Activated CD4-positive, alpha-beta T cell treated with anti-CD3 and anti-CD28 coated beads, Interleukin-2, amount 50 U/mL, for 48 hours (primary cell): ENCODE results near the gene LENG8.
"Not testable (repeated sequence)": the region's sequence is repeated elsewhere in the genome, so short reads cannot be mapped to it uniquely, and the experiment has no call there.

Experiments
- DNase-seq, 2 experiments: peaks; one replicate each; pipeline ENCODE4 v3.0.0-alpha.2; 2020

LENG8 gene

GRCh38 chr19:54444737-54445136 is 4.3 kb upstream of the LENG8 start:
- DNase-seq, result no peak

- not testable (repeated sequence) for DNase-seq
Measured at GRCh38 chr19:54446349-54446748, 2.6 kb upstream of the LENG8 start.

GRCh38 chr19:54448040-54448773 is 792 bp upstream of the LENG8 start:
- peak; percentile 49 to 59 for DNase-seq

GRCh38 chr19:54449701-54450069 is 686 bp downstream of the LENG8 start:
- no peak for DNase-seq

- no peak for DNase-seq
Measured at GRCh38 chr19:54451331-54451871, 2.4 kb downstream of the LENG8 start.

DNA sequence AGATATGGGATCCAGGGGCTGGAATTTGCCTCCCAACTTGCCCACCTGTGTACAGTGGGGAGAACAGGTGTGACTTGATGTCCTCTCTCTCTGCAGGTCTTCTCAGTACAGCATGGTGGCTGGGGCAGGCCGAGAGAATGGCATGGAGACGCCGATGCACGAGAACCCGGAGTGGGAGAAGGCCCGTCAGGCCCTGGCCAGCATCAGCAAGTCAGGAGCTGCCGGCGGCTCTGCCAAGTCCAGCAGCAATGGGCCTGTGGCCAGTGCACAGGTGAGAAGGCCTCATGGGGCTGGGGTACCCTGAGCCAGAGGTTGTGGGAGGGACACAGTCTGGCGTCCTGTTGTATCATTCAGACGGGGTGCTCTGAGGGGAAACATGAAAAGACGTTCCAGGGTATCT is 3.0 kb downstream of the LENG8 start:
- DNase-seq, result no peak

DNA sequence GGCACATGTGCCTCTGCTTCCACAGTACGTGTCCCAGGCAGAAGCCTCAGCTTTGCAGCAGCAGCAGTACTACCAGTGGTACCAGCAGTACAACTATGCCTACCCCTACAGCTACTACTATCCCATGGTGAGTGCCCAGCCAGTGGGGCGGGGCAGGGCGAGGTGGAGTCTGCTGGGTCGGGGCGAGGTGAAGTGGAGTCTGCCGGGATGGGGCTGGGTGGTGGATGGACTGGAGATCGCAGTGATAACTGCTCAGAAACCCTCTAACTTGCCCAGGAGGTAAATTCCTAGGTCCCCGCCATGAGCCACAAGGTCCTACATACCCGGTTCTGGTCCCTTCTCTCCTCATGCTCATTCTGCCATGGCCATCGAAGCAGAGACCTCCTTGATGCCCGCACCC is 3.6 kb downstream of the LENG8 start:
- DNase-seq, result no peak

GRCh38 chr19:54453921-54454780 is 5.2 kb downstream of the LENG8 start:
- no peak for DNase-seq

DNA sequence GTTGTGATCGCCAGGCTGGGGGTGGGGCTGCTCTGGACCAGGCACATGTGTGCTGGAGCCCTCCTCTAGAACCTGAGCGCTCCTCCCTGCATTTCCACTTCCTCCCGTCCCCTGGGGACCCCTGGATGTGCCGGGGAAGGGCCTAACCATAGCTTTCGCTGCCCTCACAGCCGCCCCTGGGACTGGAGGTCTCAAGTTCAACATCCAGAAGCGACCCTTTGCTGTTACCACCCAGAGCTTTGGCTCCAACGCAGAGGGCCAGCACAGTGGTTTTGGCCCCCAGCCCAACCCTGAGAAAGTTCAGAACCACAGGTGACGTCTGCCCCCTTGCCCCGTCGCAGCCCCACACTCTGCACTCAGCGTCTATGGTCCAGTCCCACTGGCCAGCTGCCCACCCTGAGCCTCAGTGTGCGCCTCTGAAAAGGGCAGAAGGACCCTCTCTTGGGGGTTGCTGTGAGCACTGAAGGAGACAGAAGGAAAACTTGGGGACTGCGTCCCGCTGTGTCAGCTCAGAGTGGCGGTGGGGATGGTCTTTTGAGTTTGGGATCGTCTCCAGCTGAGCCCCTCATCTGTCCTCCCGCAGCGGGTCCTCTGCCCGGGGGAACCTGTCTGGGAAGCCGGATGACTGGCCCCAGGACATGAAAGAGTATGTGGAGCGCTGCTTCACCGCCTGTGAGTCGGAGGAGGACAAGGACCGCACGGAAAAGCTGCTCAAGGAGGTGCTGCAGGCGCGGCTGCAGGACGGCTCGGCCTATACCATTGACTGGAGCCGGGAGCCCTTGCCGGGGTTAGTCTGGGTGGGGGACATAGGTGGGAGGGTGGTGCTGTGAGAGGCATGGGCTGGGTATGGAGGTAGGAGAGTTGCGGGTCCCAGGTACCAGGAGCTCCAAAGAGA is 6.0 kb downstream of the LENG8 start:
- DNase-seq, result no peak

DNA sequence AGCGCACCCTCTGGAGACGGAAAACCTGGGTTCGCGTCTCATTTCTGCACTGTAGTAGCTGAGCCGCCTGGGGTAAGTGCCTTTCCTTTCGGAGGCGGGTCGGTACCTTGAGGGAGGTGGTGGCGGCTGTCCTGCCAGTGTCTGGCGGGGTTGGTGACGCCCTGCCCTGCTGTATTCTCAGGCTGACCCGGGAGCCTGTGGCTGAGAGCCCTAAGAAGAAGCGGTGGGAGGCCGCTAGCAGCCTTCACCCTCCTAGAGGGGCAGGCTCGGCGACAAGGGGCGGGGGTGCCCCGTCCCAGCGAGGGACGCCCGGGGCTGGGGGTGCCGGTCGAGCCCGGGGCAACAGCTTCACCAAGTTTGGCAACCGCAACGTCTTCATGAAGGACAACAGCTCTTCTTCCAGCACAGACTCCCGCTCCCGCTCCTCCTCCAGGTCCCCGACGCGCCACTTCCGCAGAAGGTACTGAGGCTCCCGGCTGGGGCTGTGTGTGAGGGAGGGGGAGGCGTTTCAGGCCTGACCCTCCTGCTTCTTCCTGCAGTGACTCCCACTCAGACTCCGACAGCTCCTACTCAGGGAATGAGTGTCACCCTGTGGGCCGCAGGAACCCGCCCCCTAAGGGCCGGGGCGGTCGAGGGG is 6.9 kb downstream of the LENG8 start:
- no peak for DNase-seq

- DNase-seq, result no peak
Measured at GRCh38 chr19:54456423-54457373, 7.7 kb downstream of the LENG8 start.

- no peak for DNase-seq
Measured at GRCh38 chr19:54457773-54458647, 9.0 kb downstream of the LENG8 start.

GRCh38 chr19:54458648-54459281 is 9.8 kb downstream of the LENG8 start:
- DNase-seq, result no peak

GRCh38 chr19:54459282-54460229 is 10.6 kb downstream of the LENG8 start:
- no peak for DNase-seq

DNA sequence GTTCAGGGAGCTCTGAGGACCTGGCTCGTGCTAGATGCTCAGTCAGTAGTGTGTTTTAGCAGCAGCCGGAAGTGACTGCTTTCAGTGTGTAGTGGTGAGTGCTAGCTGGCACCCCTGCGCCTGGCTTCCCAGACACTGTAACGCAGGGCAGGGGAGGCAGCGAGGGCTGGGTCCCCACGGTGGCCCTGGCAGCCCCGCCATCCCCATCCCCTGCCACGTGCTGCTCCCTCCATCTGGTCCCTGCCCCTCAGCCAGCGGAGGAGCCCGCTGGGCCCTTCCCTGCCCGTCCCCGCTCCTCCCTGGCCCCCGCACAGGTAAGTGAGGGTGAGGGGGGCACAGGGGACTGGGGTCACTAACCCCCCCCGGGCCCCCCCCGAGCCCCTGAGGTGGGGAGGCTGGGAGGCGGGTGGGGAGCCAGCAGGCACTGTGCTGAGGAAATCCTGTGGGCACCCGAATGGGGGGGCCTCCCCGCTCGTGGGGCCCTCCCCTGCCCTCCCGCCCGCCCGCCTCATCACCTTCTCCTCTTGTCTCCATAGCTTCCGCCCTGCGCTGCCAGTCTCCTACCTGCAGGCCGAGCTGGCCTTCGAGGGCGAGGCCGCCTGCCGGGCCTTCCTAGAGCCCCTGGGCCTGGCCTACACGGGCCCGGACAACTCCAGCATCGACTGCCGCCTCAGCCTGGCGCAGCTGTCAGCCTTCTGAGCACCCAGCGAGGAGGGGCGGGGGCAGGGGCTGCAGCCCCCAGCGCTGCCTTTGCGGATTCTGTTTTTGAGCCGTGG is 11.4 kb downstream of the LENG8 start:
- DNase-seq, result no peak

DNA sequence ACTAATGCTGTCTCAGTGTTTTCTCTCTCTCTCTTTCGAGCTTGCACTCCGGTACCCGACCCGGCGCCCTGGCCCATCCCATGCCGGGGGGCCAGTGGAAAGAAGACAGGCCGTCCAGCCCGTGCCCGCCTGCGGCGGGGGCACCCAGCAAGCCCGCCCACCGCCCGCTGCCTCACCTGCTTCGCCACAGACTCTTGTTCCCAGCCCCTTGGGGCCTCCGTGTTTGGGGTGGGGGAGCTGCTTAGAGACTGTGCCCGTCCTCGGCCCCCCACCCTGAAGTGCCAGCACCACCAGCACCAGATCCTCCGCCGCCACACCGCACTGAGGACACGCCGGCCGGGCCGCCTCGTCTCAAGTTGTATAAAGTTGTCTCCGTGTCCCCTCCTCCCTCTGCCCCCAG is 12.2 kb downstream of the LENG8 start:
- no peak for DNase-seq

- no peak for DNase-seq
Measured at GRCh38 chr19:54461613-54462012, 12.6 kb downstream of the LENG8 start.
